IPS-NIHi7 (cell line): ENCODE data around the gene FIG4.
"Not testable (repeated sequence)": the region's sequence is repeated elsewhere in the genome, so short reads cannot be mapped to it uniquely, and the experiment has no call there.

Experiments
- DNase-seq: peaks from one replicate; pipeline ENCODE4 v3.0.0; 2012; ENCODE audit warnings: mixed read lengths; ENCODE audit errors: extremely low spot score

Gene FIG4

GRCh38 chr6:109853426-109853825, 162.3 kb downstream of the FIG4 start:
- no peak for DNase-seq

GRCh38 chr6:109853951-109854350, 162.9 kb downstream of the FIG4 start:
- no peak for DNase-seq

GRCh38 chr6:109854541-109855308, 163.6 kb downstream of the FIG4 start:
- DNase-seq, result peak; percentile 56

GRCh38 chr6:109855476-109856040, 164.5 kb downstream of the FIG4 start:
- not testable (repeated sequence) for DNase-seq

- no peak for DNase-seq
Observed at GRCh38 chr6:109861946-109862345, 170.8 kb downstream of the FIG4 start.

GRCh38 chr6:109864050-109864449, 173.0 kb downstream of the FIG4 start:
- no peak for DNase-seq

- peak; percentile 28 for DNase-seq
Observed at GRCh38 chr6:109865968-109866367, 174.9 kb downstream of the FIG4 start.

- no peak for DNase-seq
Observed at GRCh38 chr6:109867009-109867969, 176.2 kb downstream of the FIG4 start.

GRCh38 chr6:109867970-109868358, 176.9 kb downstream of the FIG4 start:
- DNase-seq, result no peak

- peak; percentile 26 for DNase-seq
Observed at GRCh38 chr6:109869398-109870088, 178.4 kb downstream of the FIG4 start.

GRCh38 chr6:109870089-109870410, 179.0 kb downstream of the FIG4 start:
- DNase-seq, result no peak

- DNase-seq, result no peak
Observed at GRCh38 chr6:109872549-109872948, 181.5 kb downstream of the FIG4 start.

GRCh38 chr6:109872968-109873545, 182.0 kb downstream of the FIG4 start:
- DNase-seq, result no peak

GRCh38 chr6:109874086-109874485, 183.0 kb downstream of the FIG4 start:
- DNase-seq, result no peak

- no peak for DNase-seq
Observed at GRCh38 chr6:109874621-109875020, 183.5 kb downstream of the FIG4 start.
